Choroid plexus epithelial cell (primary cell): ENCODE results near the gene PCDHAC1.

Source experiments
- DNase-seq: peaks from one replicate; pipeline ENCODE4 v3.0.0-alpha.2; 2010; ENCODE audit warnings: low read depth
- H3K4me3 ChIP-seq: 2 replicates; pipeline ENCODE4 v1.5.1; 2011; ENCODE audit warnings: low read depth, mild to moderate bottlenecking, control low read depth, low read length, moderate library complexity
- CTCF ChIP-seq: conservative IDR thresholded peaks from 2 replicates; pipeline ENCODE4 v1.5.1; 2011; ENCODE audit warnings: low read depth, mild to moderate bottlenecking, control low read depth, inconsistent platforms, low read length, moderate library complexity

PCDHAC1 gene

GRCh38 chr5:140969880-140970279, 43.8 kb downstream of the PCDHAC1 start:
- no peak overlapping the region for H3K4me3 ChIP-seq
- TF ChIP-seq CTCF, result no peak
- no peak for DNase-seq

GRCh38 chr5:140973550-140973949, 47.5 kb downstream of the PCDHAC1 start:
- no peak overlapping the region for H3K4me3 ChIP-seq
- no peak for DNase-seq
- TF ChIP-seq CTCF, result no peak

GRCh38 chr5:140977003-140977402, 50.9 kb downstream of the PCDHAC1 start:
- no peak for DNase-seq
- H3K4me3 ChIP-seq, result no peak overlapping the region
- TF ChIP-seq CTCF, result no peak

- H3K4me3 ChIP-seq, result no peak overlapping the region
- TF ChIP-seq CTCF, result no peak
- DNase-seq, result no peak
Observed at GRCh38 chr5:140978260-140978659, 52.2 kb downstream of the PCDHAC1 start.

GRCh38 chr5:140978983-140979382, 52.9 kb downstream of the PCDHAC1 start:
- no peak for TF ChIP-seq CTCF
- DNase-seq, result no peak
- no peak overlapping the region for H3K4me3 ChIP-seq
